Measurements from ENCODE around the gene MACO1.
"Not testable (repeated sequence)": the region's sequence is repeated elsewhere in the genome, so short reads cannot be mapped to it uniquely, and the experiment has no call there.

DNA sequence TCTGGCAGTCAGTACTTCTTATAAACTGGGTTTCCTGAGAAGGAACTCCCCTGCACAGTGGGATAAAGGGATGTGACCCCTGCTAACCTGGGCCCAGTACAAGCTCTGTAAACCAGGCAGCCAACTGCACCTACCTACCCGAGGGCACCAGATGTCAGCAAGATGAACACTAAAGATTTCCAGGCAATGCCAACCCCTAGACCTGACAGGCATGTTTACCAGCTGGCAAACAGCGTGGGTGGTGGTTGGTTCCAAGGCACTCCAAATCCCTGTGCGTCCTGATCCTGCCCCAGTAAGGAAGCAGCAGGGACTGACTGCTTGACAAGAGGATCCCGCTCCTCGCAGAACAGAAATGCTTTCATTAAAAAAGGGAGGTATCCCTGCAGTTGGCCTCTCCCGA, 7.5 kb upstream of the MACO1 start:
- TF ChIP-seq CTCF (optimal IDR thresholded peaks at IDR 0.05 in 1 of 3, IDR thresholded peaks at IDR 0.05 in 1 of 3, conservative IDR thresholded peaks at IDR 0.05 in 1 of 3; ENCODE audit: extremely low read depth in 1 of 3, insufficient read depth in 2 of 3, low read length in 3 of 3); EZH2 (IDR thresholded peaks at IDR 0.05; ENCODE audit: low read length): not testable (repeated sequence)
